ENCODE results near the gene AP2A2.
A peak's percentile ranks its signal among the peaks of the same experiment; 100 is the strongest.

The AP2A2 gene

GRCh38 chr11:924406-925157, 1.1 kb upstream of the AP2A2 start:
- DNase-seq, result peak in 2 of 56 donors; percentile 29 to 53

DNA sequence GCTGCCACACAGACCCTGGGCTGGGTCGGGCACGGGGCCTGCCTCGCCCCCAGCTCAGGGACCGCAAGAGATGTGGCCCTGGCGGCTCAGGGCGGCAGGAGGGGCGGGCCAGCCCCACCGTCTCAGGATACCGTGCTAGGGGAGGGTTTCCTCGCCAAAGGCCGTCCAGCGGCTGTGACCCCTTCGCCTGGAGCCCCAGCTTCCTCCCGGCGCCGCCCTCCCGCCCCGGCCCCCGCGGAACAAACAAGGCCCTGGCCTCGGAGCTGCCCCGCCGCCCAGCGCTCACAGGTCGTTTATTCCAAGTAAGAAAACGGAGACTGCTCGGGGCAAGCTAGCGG, 543 bp upstream of the AP2A2 start:
- peak in 1 of 56 donors; percentile 49 for DNase-seq

DNA sequence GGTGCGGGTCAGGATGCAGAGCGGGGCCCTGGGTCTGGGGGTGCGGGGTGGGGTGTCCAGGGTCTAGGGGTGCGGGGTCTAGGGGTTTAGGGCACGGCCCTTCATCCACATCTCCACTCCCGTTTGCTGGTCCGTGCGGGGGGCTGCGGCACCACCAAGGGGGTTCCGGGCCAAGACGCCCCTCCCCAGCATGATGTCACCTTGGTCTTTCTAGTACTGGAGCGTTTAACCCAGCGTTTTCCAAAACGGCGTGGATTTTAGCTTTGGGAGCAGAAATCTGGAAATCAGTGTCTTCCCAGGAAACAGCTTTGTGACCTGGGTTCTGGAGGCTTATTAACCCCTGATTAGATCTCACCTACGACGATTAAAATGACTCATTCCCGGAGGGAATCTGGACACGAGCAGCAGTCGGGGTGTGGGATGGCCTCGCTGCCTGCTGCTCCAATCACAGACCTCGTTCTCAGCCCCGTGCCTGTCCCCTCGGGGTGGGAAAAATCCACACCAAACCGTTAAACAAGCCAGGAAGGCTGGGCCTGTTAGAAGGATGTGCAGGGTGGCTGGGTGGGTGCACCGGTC, 759 bp downstream of the AP2A2 start:
- DNase-seq, result peak in 3 of 56 donors; percentile 27 to 47 (median 30)

DNA sequence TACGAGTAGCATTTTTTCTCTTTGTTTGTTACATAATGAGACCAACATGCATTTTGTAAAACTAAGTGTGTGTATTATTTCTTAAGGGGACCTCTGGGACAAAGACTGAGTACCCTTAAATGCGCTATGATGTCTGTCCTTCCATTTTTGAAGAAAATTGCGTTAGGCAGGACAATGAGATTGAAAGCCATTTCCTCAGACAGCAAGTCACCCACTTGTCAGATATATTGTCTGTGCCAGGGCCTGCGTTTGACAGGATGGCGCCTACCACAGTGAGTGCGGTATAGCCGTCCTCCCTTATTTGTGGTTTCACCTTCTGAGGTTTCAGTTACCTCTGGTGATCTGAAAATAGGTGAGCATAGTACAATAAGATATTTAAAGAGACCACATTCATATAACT, 2.2 kb downstream of the AP2A2 start:
- no peak for DNase-seq

GRCh38 chr11:928786-929185, 3.1 kb downstream of the AP2A2 start:
- DNase-seq, result no peak

GRCh38 chr11:929405-929804, 3.7 kb downstream of the AP2A2 start:
- no peak for DNase-seq

- no peak for DNase-seq
Measured at GRCh38 chr11:931385-931784, 5.7 kb downstream of the AP2A2 start.

- no peak for DNase-seq
Measured at GRCh38 chr11:932435-932834, 6.8 kb downstream of the AP2A2 start.

DNA sequence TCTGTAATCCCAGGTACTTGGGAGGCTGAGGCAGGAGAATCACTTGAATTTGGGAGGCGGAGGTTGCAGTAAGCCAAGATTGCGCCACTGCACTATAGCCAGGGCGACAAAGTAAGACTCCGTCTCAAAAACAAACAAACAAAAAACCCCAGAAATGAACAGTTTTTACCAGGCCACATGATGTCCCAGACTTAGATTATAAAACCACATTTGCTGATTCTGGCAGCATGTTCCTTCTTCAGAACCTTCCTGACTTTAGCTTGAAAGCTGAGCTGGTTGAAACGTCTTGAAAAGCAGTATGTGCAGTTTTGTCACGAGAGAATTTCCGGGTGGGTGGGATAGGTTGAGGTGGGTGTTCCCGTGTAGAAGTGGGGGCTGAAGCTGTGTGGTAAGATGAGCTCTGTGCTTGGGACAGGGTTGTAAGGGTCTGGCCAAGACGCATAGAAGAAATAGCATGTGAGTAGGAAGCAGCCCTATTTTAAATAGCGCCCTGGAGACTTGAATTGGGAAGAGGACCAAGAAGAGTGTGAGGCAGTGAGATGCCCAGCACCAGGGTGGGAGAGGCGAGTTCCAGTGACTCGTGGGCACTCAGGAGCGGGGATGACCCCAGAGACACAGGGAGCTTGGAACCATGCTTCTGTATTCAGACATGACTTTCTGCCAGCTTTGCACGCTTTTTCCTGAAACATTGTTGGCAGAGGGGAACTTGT, 7.6 kb downstream of the AP2A2 start:
- no peak for DNase-seq

DNA sequence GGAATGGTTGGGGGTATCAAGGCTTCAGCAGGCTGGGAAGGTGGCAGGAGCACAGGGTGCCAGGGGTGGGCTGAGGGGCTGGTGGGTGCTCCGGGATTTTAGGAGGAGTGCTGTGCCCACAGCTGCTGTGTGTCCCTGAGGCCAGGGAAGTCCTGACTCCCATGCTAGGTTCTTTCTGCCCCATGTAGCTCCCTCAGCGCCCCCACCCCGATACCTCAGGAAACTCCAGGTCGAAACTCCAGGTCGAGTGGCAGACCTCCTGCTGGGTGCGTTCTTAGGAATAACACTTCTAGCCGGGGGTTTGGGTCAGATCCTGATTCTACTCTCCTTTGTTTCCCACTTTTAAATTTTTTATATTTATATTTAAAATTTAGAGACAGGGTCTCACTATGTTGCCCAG, 8.3 kb downstream of the AP2A2 start:
- no peak for DNase-seq

DNA sequence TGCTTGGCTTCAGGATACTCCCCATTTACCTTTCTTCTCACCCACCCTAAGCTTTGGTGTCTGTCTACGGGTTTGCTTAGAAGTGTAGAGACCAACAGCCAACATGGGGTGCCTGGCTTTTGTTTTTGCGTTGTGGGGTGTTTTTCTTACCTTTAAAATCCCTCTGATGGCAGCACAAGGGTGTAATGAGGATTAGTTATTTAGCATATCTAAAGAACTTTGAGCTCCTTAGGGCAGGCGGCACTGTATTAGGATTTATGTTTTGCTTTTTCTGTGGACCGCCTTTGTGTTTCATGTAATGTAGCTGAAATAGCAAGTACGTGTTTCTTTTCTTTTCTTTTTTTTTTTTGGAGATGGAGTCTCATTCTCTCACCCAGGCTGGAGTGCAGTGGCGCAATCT, 8.9 kb downstream of the AP2A2 start:
- no peak for DNase-seq

GRCh38 chr11:936199-936598, 10.5 kb downstream of the AP2A2 start:
- no peak for DNase-seq

GRCh38 chr11:937841-938261, 12.2 kb downstream of the AP2A2 start:
- no peak for DNase-seq

GRCh38 chr11:940496-941135, 14.9 kb downstream of the AP2A2 start:
- peak in 1 of 56 donors; percentile 26 for DNase-seq

- DNase-seq, result peak in 9 of 56 donors; percentile 4 to 63 (median 30)
Measured at GRCh38 chr11:942823-943222, 17.2 kb downstream of the AP2A2 start.

DNA sequence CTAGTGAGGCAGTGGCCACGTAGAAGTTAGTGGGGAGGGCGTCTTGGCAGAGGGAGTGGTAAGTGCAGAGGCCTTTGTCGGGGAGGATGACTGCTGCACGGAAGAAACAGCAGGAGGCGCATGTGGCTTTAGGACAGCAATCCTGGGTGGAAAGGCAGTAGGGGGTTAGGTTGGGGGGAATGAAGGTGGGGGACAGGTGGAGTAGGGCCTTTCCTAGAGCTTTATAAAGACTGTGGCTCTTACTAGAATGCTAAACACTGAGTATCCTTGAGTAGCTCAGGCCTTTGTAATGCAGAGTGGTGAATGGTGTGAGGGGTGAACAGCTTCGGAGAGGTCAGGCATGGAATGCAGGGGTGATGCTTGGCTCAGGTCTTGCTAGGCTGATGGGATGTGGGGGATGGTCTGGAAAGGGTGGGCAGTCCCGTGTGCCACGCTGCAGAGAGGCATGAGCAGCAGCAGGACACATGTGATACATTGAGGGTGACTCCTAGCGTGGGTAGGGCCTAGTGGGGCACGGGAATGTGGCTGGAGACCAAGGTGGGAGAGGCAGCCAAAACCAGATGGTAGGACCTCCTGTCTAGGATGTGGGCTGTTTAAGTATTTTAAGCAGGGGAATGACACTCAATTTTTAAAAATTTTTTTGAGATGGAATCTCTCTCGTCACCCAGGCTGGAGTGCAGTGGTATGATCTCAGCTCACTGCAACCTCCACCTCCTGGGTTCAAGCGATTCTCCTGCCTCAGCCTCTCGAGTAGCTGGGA, 19.2 kb downstream of the AP2A2 start:
- no peak for DNase-seq

GRCh38 chr11:945986-946385, 20.3 kb downstream of the AP2A2 start:
- DNase-seq, result peak in 31 of 56 donors; percentile 22 to 76 (median 37)

DNA sequence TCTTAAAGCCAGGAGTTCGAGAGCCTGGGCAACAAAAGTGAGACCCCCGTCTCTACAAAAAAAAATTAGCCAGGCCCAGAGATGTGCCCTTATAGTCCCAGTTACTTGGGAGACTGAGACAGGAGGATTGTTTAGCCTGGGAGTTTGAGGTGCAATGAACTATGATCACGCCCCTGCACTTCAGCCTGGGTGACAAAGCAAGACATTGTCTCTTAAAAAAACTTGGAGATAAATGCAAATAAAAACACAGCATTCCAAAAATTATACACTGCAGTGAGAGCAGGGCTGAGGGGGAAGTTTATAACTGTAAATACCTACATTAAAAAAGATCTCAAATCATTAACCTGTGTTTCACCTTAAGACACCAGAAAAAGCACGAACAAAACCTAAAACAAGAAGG, 22.1 kb downstream of the AP2A2 start:
- DNase-seq, result no peak

DNA sequence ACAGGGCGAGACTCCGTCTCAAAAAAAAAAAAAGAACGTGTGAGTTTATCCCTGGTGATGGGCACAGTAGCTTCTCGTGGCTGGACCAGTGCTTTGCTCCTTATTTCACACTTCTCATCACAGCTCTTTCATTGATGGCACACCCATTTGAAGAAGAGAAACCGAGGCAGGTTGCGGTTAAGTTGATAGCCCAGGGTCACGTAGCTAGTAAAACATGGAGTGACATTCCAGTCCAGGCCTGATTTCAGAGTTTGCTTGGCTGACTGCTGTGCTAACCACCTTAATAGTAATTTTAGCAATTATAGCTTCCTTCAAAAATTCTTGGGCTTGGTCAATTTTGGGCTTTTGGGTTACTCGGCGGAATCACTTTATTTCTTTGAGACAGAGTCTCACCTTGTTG, 25.8 kb downstream of the AP2A2 start:
- no peak for DNase-seq

DNA sequence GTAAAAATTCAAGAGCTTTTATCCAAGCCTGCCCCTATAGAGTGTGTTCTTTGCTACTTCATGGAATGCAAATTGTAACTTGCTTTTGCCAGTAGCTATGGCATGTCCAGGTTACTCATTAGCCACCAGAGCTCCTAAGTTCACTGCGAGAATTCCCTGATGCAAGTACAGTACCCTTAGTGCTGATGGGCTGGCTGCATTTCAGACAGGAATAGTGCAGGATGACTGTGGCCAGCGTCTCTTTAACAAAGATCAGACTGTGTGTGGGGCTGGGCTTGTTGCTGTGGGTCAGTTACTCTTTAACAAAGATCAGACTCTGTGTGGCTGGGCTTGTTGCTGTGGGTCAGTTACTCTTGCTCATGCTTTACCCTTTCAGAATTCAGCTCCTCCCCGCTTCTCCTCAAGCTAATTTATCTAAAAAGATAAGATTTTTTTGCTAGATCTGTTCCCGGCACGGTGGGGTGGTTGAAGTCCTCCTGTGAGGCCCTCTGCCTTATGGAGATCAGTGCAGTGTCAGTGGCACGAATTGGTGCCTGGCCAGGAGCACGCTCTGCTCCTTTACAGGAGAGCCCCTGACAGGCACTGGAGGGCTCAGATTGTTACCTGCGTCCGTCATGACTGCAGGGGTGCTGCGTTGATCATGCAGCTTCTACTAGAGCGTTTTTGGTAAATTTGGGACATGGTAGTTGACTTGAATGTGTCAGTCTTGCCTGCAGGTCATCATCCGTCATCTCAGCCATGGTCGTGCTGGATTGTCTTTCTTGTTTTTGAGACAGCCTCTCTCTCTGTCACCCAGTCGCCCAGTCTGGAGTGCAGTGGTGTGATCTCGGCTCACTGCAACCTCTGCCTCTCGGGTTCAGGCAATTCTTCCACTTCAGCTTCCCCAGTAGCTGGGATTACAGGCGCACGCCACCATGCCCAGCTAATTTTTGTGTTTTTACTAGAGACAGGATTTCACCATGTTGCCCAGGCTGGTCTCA, 27.0 kb downstream of the AP2A2 start:
- peak in 14 of 56 donors; percentile 11 to 58 (median 26) for DNase-seq

All from nucleus accumbens (tissue), 56 donors.